ENCODE measurements around the gene BTRC. TPM values are rescaled to one million over a fixed set of nuclear protein-coding genes. Genes with fewer than 3 reads are reported as not detected.
"Not testable (repeated sequence)": the region's sequence is repeated elsewhere in the genome, so short reads cannot be mapped to it uniquely, and the experiment has no call there.

Gene BTRC
- total RNA-seq, 1 experiment from 2014 or later: 22.4 TPM

DNA sequence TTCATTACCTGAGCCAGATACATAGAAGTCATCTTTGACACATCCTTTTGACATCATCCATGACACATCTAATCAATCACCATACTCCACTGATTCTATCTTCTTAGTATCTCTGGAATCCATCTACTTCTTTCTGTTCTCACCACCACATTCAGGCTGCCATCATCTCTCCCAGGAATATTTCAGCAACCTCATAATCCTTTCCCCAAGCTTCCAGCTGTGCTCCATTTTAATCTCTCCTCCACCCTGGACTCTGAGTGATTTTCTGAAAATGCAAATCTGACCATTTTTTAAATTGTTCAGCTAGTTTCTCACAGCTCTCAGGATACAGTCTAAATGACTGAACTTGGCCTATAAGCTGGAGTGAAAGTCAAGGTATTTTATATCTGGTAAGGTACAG lies 2.5 kb upstream of the BTRC start:
- TF ChIP-seq PRRX2 (CRISPR knock-in tag; IDR thresholded peaks at IDR 0.05) (no peak), CBFB (CRISPR knock-in tag; IDR thresholded peaks at IDR 0.05; ENCODE audit: low read depth) (no peak), EMX1 (CRISPR knock-in tag; IDR thresholded peaks at IDR 0.05) (no peak), NFATC4 (CRISPR knock-in tag; IDR thresholded peaks at IDR 0.05) (no peak), USF2 (CRISPR knock-in tag; IDR thresholded peaks at IDR 0.05) (no peak)
- TF ChIP-seq, protein P1, sequence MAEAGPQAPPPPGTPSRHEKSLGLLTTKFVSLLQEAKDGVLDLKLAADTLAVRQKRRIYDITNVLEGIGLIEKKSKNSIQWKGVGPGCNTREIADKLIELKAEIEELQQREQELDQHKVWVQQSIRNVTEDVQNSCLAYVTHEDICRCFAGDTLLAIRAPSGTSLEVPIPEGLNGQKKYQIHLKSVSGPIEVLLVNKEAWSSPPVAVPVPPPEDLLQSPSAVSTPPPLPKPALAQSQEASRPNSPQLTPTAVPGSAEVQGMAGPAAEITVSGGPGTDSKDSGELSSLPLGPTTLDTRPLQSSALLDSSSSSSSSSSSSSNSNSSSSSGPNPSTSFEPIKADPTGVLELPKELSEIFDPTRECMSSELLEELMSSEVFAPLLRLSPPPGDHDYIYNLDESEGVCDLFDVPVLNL (CRISPR knock-in tag; IDR thresholded peaks at IDR 0.05; ENCODE audit: borderline replicate concordance, low read depth): no peak
- no peak overlapping the region for H3K4me3 Mint-ChIP-seq
- CTCF ChIA-PET: interaction anchor here (1.3 kb wide), 1 partner anchor 53 kb away, joined by 3 read pairs; no protein-coding TSS in a partner anchor
- POLR2A ChIA-PET: no interaction called here
- peaks cover 9% of the 10 kb centered on the region for H3K27me3 Mint-ChIP-seq (ENCODE audit: low read depth)
- H3K27ac Mint-ChIP-seq: no peak overlapping the region
- H3K9me3 Mint-ChIP-seq: no peaks in the 10 kb centered on the region
- peaks cover 12% of the 10 kb centered on the region for H3K4me1 Mint-ChIP-seq
- no peaks in the 10 kb centered on the region for H3K36me3 Mint-ChIP-seq
- DNase-seq (ENCODE audit: low spot score) (no peak), ATAC-seq (no peak)

DNA sequence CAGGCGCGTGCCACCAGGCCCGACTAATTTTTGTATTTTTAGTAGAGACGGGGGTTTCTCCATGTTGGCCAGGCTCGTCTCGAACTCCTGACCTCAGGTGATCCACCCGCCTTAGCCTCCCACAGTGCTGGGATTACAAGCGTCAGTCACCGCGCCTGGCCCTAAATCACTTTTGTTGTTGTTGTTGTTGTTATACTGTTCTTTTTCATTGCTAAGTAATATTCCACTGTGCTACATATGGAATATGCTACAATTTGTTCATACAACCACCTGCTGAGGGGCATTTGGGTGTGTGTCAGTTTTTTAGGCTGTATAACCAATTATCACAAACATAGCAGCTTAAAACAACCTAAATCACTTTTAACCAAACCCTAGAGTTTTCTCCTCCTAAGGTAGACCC lies 1.1 kb upstream of the BTRC start:
- H3K4me3 Mint-ChIP-seq; POLR2A ChIA-PET; H3K9me3 Mint-ChIP-seq; H3K27ac Mint-ChIP-seq; ATAC-seq; H3K36me3 Mint-ChIP-seq; H3K27me3 Mint-ChIP-seq (ENCODE audit: low read depth); DNase-seq (ENCODE audit: low spot score): not testable (repeated sequence)
- CTCF ChIA-PET: interaction anchor here (1.3 kb wide), 1 partner anchor 55 kb away, joined by 3 read pairs; no protein-coding TSS in a partner anchor
- H3K4me1 Mint-ChIP-seq: peaks cover 12% of the 10 kb centered on the region

- Mint-ChIP-seq H3K27ac (peak overlapping the region; percentile 89), H3K9me3 (no peaks in the 10 kb centered on the region), H3K4me3 (peak overlapping the region; percentile 98), H3K27me3 (ENCODE audit: low read depth) (peaks cover 4% of the 10 kb centered on the region; the same call in 1 of the 2 replicates), H3K36me3 (no peaks in the 10 kb centered on the region), H3K4me1 (peaks cover 12% of the 10 kb centered on the region)
- ATAC-seq: peak; percentile 29
- CTCF ChIA-PET: interaction anchor here (0.9 to 1.8 kb wide), 12 partner anchors 11 to 113 kb away, joined by 3 to 11 read pairs (median 4); no protein-coding TSS in a partner anchor
- no peak for TF ChIP-seq CBFB (CRISPR knock-in tag; IDR thresholded peaks at IDR 0.05; ENCODE audit: low read depth)
- no peak for TF ChIP-seq SP1 (CRISPR knock-in tag; conservative IDR thresholded peaks at IDR 0.05)
- 0 out of 2 replicates have a peak, but pooled peaks have one; percentile 43 for TF ChIP-seq ZBTB43 (CRISPR knock-in tag; IDR thresholded peaks at IDR 0.05)
- 0 out of 2 replicates have a peak, but pooled peaks have one; percentile 4 for TF ChIP-seq NFYB (CRISPR knock-in tag; conservative IDR thresholded peaks at IDR 0.05; ENCODE audit: low read depth)
- TF ChIP-seq JUN (CRISPR knock-in tag; IDR thresholded peaks at IDR 0.05): no peak
- TF ChIP-seq PRDM15 (CRISPR knock-in tag; IDR thresholded peaks at IDR 0.05): peak; percentile 90
- peak; percentile 76; the same call in 1 of the 2 replicates for TF ChIP-seq ZNF416 (CRISPR knock-in tag; IDR thresholded peaks at IDR 0.05)
- no peak for TF ChIP-seq JAZF1 (CRISPR knock-in tag; IDR thresholded peaks at IDR 0.05)
- TF ChIP-seq ZNF532 (CRISPR knock-in tag; IDR thresholded peaks at IDR 0.05; ENCODE audit: borderline replicate concordance): no peak
- TF ChIP-seq MYBL2 (CRISPR knock-in tag; IDR thresholded peaks at IDR 0.05): 0 out of 2 replicates have a peak, but pooled peaks have one; percentile 6
- TF ChIP-seq ATF1 (CRISPR knock-in tag; IDR thresholded peaks at IDR 0.05): no peak
- TF ChIP-seq CREM (CRISPR knock-in tag; IDR thresholded peaks at IDR 0.05): peak; percentile 4; the same call in 1 of the 2 replicates
- TF ChIP-seq, protein P2, sequence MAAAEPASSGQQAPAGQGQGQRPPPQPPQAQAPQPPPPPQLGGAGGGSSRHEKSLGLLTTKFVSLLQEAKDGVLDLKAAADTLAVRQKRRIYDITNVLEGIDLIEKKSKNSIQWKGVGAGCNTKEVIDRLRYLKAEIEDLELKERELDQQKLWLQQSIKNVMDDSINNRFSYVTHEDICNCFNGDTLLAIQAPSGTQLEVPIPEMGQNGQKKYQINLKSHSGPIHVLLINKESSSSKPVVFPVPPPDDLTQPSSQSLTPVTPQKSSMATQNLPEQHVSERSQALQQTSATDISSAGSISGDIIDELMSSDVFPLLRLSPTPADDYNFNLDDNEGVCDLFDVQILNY (CRISPR knock-in tag; IDR thresholded peaks at IDR 0.05): 0 out of 2 replicates have a peak, but pooled peaks have one; percentile 5
- TF ChIP-seq CREB1 (CRISPR knock-in tag; IDR thresholded peaks at IDR 0.05): no peak
- peak; percentile 81 for DNase-seq (ENCODE audit: low spot score)
- POLR2A ChIA-PET: no interaction called here
These were observed 535 bp downstream of the BTRC start for GRCh38 chr10:101354328-101355071.
